ENCODE results near the gene GRIN2B.

Gene GRIN2B

DNA sequence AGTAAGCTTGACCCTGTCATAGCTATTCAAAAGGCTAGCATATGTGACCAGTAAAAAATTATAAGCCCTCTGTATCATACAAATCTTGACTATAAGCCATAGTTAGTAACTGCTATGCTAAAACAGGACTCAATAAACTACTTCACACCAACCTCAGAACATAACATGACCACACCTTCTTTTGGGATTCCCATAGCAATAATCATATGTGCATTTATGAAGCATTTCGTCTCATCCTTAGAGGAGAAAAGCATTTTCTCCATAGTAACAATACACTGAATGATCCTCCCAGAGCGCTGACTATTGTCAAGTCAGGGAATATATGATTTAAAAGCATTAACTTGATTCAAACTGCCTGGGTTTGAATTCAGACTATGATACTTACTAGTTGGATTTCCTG is 46.2 kb downstream of the GRIN2B start:
- TF ChIP-seq EZH2 (IDR thresholded peaks at IDR 0.05; ENCODE audit: borderline replicate concordance, low read length), result no peak
- TF ChIP-seq, protein P1, sequence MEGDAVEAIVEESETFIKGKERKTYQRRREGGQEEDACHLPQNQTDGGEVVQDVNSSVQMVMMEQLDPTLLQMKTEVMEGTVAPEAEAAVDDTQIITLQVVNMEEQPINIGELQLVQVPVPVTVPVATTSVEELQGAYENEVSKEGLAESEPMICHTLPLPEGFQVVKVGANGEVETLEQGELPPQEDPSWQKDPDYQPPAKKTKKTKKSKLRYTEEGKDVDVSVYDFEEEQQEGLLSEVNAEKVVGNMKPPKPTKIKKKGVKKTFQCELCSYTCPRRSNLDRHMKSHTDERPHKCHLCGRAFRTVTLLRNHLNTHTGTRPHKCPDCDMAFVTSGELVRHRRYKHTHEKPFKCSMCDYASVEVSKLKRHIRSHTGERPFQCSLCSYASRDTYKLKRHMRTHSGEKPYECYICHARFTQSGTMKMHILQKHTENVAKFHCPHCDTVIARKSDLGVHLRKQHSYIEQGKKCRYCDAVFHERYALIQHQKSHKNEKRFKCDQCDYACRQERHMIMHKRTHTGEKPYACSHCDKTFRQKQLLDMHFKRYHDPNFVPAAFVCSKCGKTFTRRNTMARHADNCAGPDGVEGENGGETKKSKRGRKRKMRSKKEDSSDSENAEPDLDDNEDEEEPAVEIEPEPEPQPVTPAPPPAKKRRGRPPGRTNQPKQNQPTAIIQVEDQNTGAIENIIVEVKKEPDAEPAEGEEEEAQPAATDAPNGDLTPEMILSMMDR (IDR thresholded peaks at IDR 0.05; ENCODE audit: low read length), result no peak
- Histone ChIP-seq H3K4me1 (ENCODE audit: insufficient read depth, low read length, severe bottlenecking) (no peaks in the 10 kb centered on the region), H2AFZ (ENCODE audit: low read length) (no peak overlapping the region), H3K36me3 (ENCODE audit: insufficient read depth, low read length) (no peaks in the 10 kb centered on the region), H3K4me3 (ENCODE audit: low read depth, low read length, poor library complexity, severe bottlenecking) (no peak overlapping the region), H3K9ac (ENCODE audit: low read length) (no peak overlapping the region), H3K9me2 (ENCODE audit: low read depth, low read length) (no peaks in the 10 kb centered on the region), H3K9me3 (ENCODE audit: low read length) (no peaks in the 10 kb centered on the region), H3K27me3 (ENCODE audit: insufficient read depth, low read length) (no peaks in the 10 kb centered on the region), H3K4me2 (ENCODE audit: low read length) (no peak overlapping the region), H4K20me1 (ENCODE audit: insufficient read depth, low read length) (no peaks in the 10 kb centered on the region), H3F3A (ENCODE audit: insufficient read depth, low read length) (no peaks in the 10 kb centered on the region), H3K79me2 (ENCODE audit: insufficient read depth, low read length) (no peaks in the 10 kb centered on the region), H3K27ac (ENCODE audit: low read depth, low read length, poor library complexity, severe bottlenecking) (no peak overlapping the region)

All from OCI-LY1 (cell line).